K562 (cell line): ENCODE data around the gene RACK1. TPM values are rescaled to one million over a fixed set of nuclear protein-coding genes. Genes with fewer than 3 reads are reported as not detected.

ENCODE experiments used
- DIDO1 ChIP-seq: fragments of 450-650 bp; IDR thresholded peaks from 2 replicates; pipeline ENCODE4 v1.6.1; 2016; ENCODE audit warnings: low read depth, missing biosample characterization, missing genetic modification characterization
- E2F8 ChIP-seq: fragments of 450-650 bp; IDR thresholded peaks from 2 replicates; pipeline ENCODE4 v1.7.1; 2018; ENCODE audit warnings: mild to moderate bottlenecking, low read depth; ENCODE audit not compliant: partially characterized antibody
- FOXP1 ChIP-seq: sonication (generic); formaldehyde crosslinking; IDR thresholded peaks from 2 replicates; pipeline ENCODE4 v1.8.0; 2022; ENCODE audit warnings: mild to moderate bottlenecking, missing genetic modification reagents
- KAT2B ChIP-seq: IDR thresholded peaks from one replicate; pipeline ENCODE4 v1.6.1; 2012; ENCODE audit warnings: low read depth, mild to moderate bottlenecking, control low read depth, inconsistent platforms, low read length, moderate library complexity
- KAT7 ChIP-seq: sonication (generic); formaldehyde crosslinking; IDR thresholded peaks from 2 replicates; pipeline ENCODE4 v1.8.0; 2022; ENCODE audit warnings: missing genetic modification reagents, mild to moderate bottlenecking, borderline replicate concordance
- MBD1 ChIP-seq: fragments of 250-450 bp; sonication (Bioruptor Pico); IDR thresholded peaks from 2 replicates; pipeline ENCODE4 v1.8.0; 2022; ENCODE audit warnings: inconsistent platforms
- MCM3 ChIP-seq: fragments of 450-650 bp; IDR thresholded peaks from 2 replicates; pipeline ENCODE4 v1.6.1; 2016
- NFE2L1 ChIP-seq: fragments of 450-650 bp; IDR thresholded peaks from 2 replicates; pipeline ENCODE4 v1.6.1; 2016; ENCODE audit warnings: missing genetic modification characterization, low read depth, mild to moderate bottlenecking, missing compliant biosample characterization, moderate library complexity, borderline replicate concordance
- NUFIP1 ChIP-seq: fragments of 450-650 bp; IDR thresholded peaks from 2 replicates; pipeline ENCODE4 v1.6.1; 2018; ENCODE audit not compliant: partially characterized antibody
- RBBP5 ChIP-seq: fragments of 200-600 bp; sonication (generic); IDR thresholded peaks from 2 replicates; pipeline ENCODE4 v1.6.1; 2012; ENCODE audit warnings: borderline replicate concordance, mild to moderate bottlenecking, low read length, control low read depth, inconsistent platforms; ENCODE audit not compliant: insufficient read depth, poor library complexity, severe bottlenecking
- SNAPC5 ChIP-seq: fragments of 250-450 bp; sonication (Bioruptor Pico); IDR thresholded peaks from 2 replicates; pipeline ENCODE4 v1.8.0; 2021; ENCODE audit warnings: moderate library complexity, mild to moderate bottlenecking, inconsistent platforms
- TOE1 ChIP-seq, 2 experiments: fragments of 450-650 bp in 1 of 2; sonication (generic) in 1 of 2; formaldehyde crosslinking in 1 of 2; IDR thresholded peaks; 2 replicates each; pipeline versions ENCODE4 v1.7.1 to v1.8.0; 2016 to 2022; ENCODE audit warnings: borderline replicate concordance in 2 of 2, mild to moderate bottlenecking in 2 of 2, antibody characterized with exemption in 1 of 2, inconsistent platforms in 1 of 2, low read depth in 1 of 2, missing genetic modification reagents in 1 of 2, moderate library complexity in 1 of 2
- ZBTB34 ChIP-seq: fragments of 250-450 bp; sonication (Bioruptor Pico); IDR thresholded peaks from 2 replicates; pipeline ENCODE4 v1.8.0; 2021; ENCODE audit warnings: mild to moderate bottlenecking, moderate library complexity
- ZBTB7A ChIP-seq: IDR thresholded peaks from 2 replicates; pipeline ENCODE4 v1.6.1; 2011; ENCODE audit warnings: low read depth, mild to moderate bottlenecking, low read length, moderate library complexity, borderline replicate concordance; ENCODE audit not compliant: control insufficient read depth
- ZFPM2 ChIP-seq: fragments of 250-450 bp; sonication (Bioruptor Pico); IDR thresholded peaks from 2 replicates; pipeline ENCODE4 v1.5.1; 2022; ENCODE audit warnings: mild to moderate bottlenecking
- ZNF639 ChIP-seq, 2 experiments: fragments of 200-800 bp in 1 of 2; sonication (Bioruptor generic) in 1 of 2; sonication (generic) in 1 of 2; formaldehyde crosslinking in 1 of 2; IDR thresholded peaks in 1 of 2; conservative IDR thresholded peaks in 1 of 2; 2 replicates each; pipeline versions ENCODE4 v1.5.0 to v1.6.1; 2016 to 2020; ENCODE audit warnings: missing compliant biosample characterization in 1 of 2, missing genetic modification characterization in 1 of 2, missing genetic modification reagents in 1 of 2
- ZNF785 ChIP-seq: fragments of 250-450 bp; sonication (Bioruptor Pico); IDR thresholded peaks from 2 replicates; pipeline ENCODE4 v1.4.0; 2020; ENCODE audit warnings: mild to moderate bottlenecking
- polyA plus RNA-seq, 8 experiments: library from polyadenylated mRNA; depleted of rRNA in 4 of 8; stranded (reverse) in 5 of 8; unstranded in 3 of 8; fragments of >200 nt; fragmentation: Nextera tagmentation in 2 of 8; fragmentation: Illumina TruSeq in 1 of 8; extraction: Ambion mirVana in 2 of 8; extraction: Trizol in 1 of 8; gene quantifications; 2 replicates each; pipeline versions ENCODE4 v1.2.1 to v1.2.3, GENCODE V29; 2011 to 2014; ENCODE audit warnings: inconsistent platforms in 1 of 8, missing spikeins in 1 of 8
- total RNA-seq, 7 experiments: library from RNA; depleted of rRNA in 6 of 7; stranded (reverse); fragments of >200 nt in 6 of 7; fragmentation: Illumina TruSeq in 2 of 7; extraction: Trizol in 2 of 7; gene quantifications; 2 replicates each; pipeline versions ENCODE4 v1.2.1 to v1.2.3, GENCODE V29; 2011 to 2021; ENCODE audit warnings: low replicate concordance in 1 of 7

Gene RACK1
- total and polyA plus RNA-seq, 9 of the 15 experiments (the other 6 are each of a cell fraction or from before 2014, with no cell fraction given) = 2,303 to 5,311 (median 3,833) TPM

- TF ChIP-seq ZFPM2 (CRISPR knock-in tag) (no peak), SNAPC5 (CRISPR knock-in tag) (no peak), NFE2L1 (no peak), ZNF639 (CRISPR knock-in tag; conservative IDR thresholded peaks at IDR 0.05 in 1 of 2, IDR thresholded peaks at IDR 0.05 in 1 of 2) (0 out of 4 replicates have a peak, but pooled peaks of 1 of the 2 experiments have one; percentile 6), KAT2B (no peak), ZNF785 (CRISPR knock-in tag) (no peak), MBD1 (CRISPR knock-in tag) (no peak), ZBTB7A (peak; percentile 79; the same call in 1 of the 2 replicates), MCM3 (no peak), ZBTB34 (no peak), E2F8 (peak; percentile 73), KAT7 (CRISPR knock-in tag) (no peak), NUFIP1 (no peak), FOXP1 (CRISPR knock-in tag) (no peak), RBBP5 (peak; percentile 81), DIDO1 (peak; percentile 62; the same call in 1 of the 2 replicates), TOE1 (IDR thresholded peaks at IDR 0.05; ENCODE audit: borderline replicate concordance) (peak; percentile 42; the same call in 1 of the 2 replicates), TOE1 (CRISPR knock-in tag; IDR thresholded peaks at IDR 0.05; ENCODE audit: borderline replicate concordance, low read depth) (no peak)
Measured at GRCh38 chr5:181260720-181261319, 17.1 kb upstream of the RACK1 start, which contains the start of gene TRIM52 (continued).
